ENCODE results near the gene CELF2. TPM values are rescaled to one million over a fixed set of nuclear protein-coding genes. Genes with fewer than 3 reads are reported as not detected.

The CELF2 gene
- total RNA-seq, 2 donors from 2014 or later: 10.4 to 11.2 TPM

DNA sequence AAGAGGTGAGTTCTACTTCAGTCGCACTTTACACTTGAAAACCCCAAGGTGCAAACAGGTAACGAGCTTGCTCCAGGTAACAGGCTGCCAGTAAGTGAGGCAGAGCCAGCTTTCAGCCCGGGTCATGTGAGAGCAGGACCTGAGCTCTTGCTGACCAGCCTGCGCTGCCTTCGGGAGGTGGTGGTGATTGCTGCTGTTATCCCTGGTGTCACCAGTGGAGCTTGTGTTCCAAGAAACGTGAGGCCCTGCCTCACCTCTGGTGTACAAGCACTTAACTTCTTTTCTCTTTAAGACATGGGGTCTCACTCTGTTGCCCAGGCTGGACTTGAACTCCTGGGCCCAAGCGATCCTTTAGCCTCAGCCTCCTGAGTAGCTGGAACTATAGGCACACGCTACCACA lies 265.0 kb downstream of the CELF2 start:
- intact Hi-C loops (cut with DNase I): no loop called here
- no peak for TF ChIP-seq POLR2A (IDR thresholded peaks at IDR 0.05)
- no peak for TF ChIP-seq CTCF (IDR thresholded peaks at IDR 0.05)
- DNase-seq: no peak
- Histone ChIP-seq H3K27ac (no peak overlapping the region), H3K27me3 (no peaks in the 10 kb centered on the region), H3K9me3 (no peaks in the 10 kb centered on the region), H3K36me3 (replicated peaks in 1 of 2; ENCODE audit: insufficient read depth in 1 of 2, low read depth in 2 of 2) (no peaks in the 10 kb centered on the region), H3K4me1 (no peaks in the 10 kb centered on the region), H3K4me3 (no peak overlapping the region)
- ATAC-seq: no peak
- 77 to 78% methylated on average over 8 of the region's 8 CpGs for WGBS, 2 donors

DNA sequence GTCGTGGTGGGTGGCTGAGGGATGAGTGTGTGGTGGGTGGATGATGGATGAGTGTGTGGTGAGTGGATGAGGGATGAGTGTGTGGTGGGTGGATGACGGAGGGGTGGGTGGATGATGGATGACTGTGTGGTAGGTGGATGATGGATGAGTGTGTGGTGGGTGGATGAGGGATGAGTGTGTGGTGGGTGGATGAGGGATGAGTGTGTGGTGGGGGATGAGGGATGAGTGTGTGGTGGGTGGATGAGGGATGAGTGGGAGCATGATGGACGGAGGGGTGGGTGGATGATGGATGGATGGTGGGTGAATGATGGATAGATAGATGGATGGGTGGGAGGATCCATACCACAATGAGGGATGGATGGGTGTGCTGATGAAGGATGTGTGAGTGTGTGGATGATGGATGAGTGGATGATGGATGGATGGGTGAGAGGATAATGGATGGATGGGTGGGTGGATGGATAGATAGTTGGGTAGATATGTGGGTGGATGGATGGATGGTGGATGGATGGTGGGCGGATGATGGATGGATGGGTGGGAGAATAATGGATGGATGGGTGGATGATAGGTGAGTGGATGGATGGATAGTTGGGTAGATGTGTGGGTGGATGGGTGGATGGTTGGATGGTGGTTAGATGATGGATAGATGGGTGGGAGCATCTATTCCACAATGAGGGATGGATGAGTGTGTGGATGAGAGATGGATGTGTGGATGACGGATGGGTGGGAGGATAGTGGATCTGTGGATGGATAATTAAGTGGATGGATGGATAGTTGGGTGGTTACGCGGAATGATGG lies 266.8 kb downstream of the CELF2 start:
- H3K9me3 ChIP-seq: no peaks in the 10 kb centered on the region
- H3K27me3 ChIP-seq: no peaks in the 10 kb centered on the region
- 77 to 78% methylated on average over 7 of the region's 7 CpGs for WGBS, 2 donors
- ATAC-seq (no peak), DNase-seq (no peak)
- H3K36me3 ChIP-seq (replicated peaks in 1 of 2; ENCODE audit: insufficient read depth in 1 of 2, low read depth in 2 of 2): no peaks in the 10 kb centered on the region
- intact Hi-C loops (cut with DNase I): no loop called here
- no peaks in the 10 kb centered on the region for H3K4me1 ChIP-seq
- no peak for TF ChIP-seq CTCF (IDR thresholded peaks at IDR 0.05)
- no peak for TF ChIP-seq POLR2A (IDR thresholded peaks at IDR 0.05)
- no peak overlapping the region for H3K4me3 ChIP-seq
- no peak overlapping the region for H3K27ac ChIP-seq

DNA sequence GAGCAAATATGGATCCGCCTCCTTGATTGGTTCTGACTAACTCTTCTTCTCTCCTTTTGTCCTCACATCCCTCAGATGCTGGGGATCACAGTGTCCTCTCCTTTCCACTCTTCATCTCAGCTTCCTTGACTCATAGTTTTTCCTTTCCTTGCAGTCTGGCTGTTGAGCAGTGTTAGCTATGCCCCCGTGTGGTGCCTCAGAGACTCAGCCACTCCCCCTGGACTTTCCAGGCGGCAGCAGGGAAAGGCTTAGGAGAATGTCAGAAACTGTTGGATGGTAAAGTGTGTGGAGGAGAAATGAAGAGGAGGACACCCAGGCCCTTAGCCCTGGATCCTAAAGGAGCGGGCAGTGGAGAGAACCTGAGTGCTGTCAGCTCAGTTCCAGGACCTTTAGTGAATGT lies 267.5 kb downstream of the CELF2 start:
- no peaks in the 10 kb centered on the region for H3K9me3 ChIP-seq
- 70 to 73% methylated on average over 4 of the region's 4 CpGs for WGBS, 2 donors
- no peaks in the 10 kb centered on the region for H3K36me3 ChIP-seq (replicated peaks in 1 of 2; ENCODE audit: insufficient read depth in 1 of 2, low read depth in 2 of 2)
- TF ChIP-seq CTCF (IDR thresholded peaks at IDR 0.05) (no peak), POLR2A (IDR thresholded peaks at IDR 0.05) (no peak)
- intact Hi-C loops (cut with DNase I): no loop called here
- H3K4me1 ChIP-seq: no peaks in the 10 kb centered on the region
- no peak overlapping the region for H3K27ac ChIP-seq
- DNase-seq (no peak), ATAC-seq (no peak)
- H3K27me3 ChIP-seq: no peaks in the 10 kb centered on the region
- no peak overlapping the region for H3K4me3 ChIP-seq

DNA sequence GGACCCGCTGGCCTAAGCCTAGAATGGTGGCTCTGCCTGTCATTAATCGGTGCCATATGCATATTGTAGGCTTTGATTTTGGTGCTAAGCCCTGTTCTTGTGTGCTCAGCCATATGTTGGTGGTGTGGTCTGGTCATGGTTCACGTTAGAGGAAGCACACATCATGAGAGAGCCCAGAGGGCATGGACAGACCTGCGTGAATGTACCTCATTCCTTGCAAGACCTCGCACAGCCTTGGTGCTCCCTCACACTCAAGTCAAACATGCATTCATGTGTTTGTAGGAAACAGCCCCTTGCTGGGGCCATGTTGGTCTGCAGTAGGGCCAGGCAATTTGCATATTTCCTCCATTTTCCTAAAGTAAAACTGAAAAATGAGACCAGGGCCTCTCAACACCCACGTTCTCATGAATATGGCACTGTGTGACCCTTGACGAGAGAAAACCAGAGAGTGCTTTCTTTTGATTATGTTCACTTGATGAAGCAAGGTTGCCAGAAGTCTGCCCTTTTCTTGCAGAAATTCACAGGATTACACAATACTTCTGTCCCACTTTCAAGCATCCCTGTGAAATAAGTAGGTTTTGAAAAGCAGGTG lies 268.7 kb downstream of the CELF2 start:
- TF ChIP-seq POLR2A (IDR thresholded peaks at IDR 0.05) (no peak), CTCF (IDR thresholded peaks at IDR 0.05) (no peak)
- Histone ChIP-seq H3K4me3 (no peak overlapping the region), H3K27ac (no peak overlapping the region), H3K9me3 (no peaks in the 10 kb centered on the region), H3K27me3 (no peaks in the 10 kb centered on the region), H3K4me1 (no peaks in the 10 kb centered on the region), H3K36me3 (replicated peaks in 1 of 2; ENCODE audit: insufficient read depth in 1 of 2, low read depth in 2 of 2) (no peaks in the 10 kb centered on the region)
- ATAC-seq (no peak), DNase-seq (no peak)
- 69 to 91% methylated on average over 7 of the region's 7 CpGs for whole genome bisulfite sequencing, 2 donors
- intact Hi-C loops (cut with DNase I): no loop called here

DNA sequence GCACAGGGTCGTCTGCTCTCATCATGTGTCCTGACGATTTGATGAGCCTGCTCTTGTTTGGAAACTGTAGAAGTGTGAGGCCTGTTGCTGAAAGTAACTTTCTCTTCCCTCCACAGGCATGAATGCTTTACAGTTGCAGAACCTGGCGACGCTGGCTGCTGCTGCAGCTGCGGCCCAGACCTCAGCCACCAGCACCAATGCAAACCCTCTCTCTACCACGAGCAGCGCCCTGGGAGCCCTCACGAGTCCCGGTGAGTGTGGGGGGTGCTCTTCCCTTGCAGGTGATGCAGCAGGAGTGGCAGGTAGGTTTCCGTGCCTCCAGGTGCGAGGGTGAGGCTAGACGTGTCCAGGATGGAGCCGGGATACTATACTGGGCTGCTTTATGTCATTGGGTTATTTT lies 270.6 kb downstream of the CELF2 start:
- no peak for ATAC-seq
- no peaks in the 10 kb centered on the region for H3K36me3 ChIP-seq (replicated peaks in 1 of 2; ENCODE audit: insufficient read depth in 1 of 2, low read depth in 2 of 2)
- intact Hi-C loops (cut with DNase I): no loop called here
- no peaks in the 10 kb centered on the region for H3K9me3 ChIP-seq
- H3K4me3 ChIP-seq: no peak overlapping the region
- WGBS, 2 donors: 73 to 83% methylated on average over 10 to 13 of the region's 13 CpGs
- no peak overlapping the region for H3K27ac ChIP-seq
- no peaks in the 10 kb centered on the region for H3K4me1 ChIP-seq
- DNase-seq: no peak
- no peaks in the 10 kb centered on the region for H3K27me3 ChIP-seq
- no peak for TF ChIP-seq CTCF (IDR thresholded peaks at IDR 0.05)
- no peak for TF ChIP-seq POLR2A (IDR thresholded peaks at IDR 0.05)

All from body of pancreas (tissue), 4 donors.